Hepatic stellate cell (primary cell): ENCODE measurements around the gene ING1.
"Not testable (repeated sequence)": the region's sequence is repeated elsewhere in the genome, so short reads cannot be mapped to it uniquely, and the experiment has no call there.

Experiments used
- DNase-seq: peaks from one replicate; pipeline ENCODE4 v3.0.0; 2011; ENCODE audit warnings: low spot score

The ING1 gene, protein sequence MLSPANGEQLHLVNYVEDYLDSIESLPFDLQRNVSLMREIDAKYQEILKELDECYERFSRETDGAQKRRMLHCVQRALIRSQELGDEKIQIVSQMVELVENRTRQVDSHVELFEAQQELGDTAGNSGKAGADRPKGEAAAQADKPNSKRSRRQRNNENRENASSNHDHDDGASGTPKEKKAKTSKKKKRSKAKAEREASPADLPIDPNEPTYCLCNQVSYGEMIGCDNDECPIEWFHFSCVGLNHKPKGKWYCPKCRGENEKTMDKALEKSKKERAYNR

GRCh38 chr13:110713642-110713952 is at the start of gene ING1:
Gene ING1 (plus strand): TSS chr13:110713700. CDS start chr13:110714150, 450 bp downstream.
- DNase-seq = no peak

- no peak for DNase-seq
Observed at GRCh38 chr13:110664041-110664440, 49.5 kb upstream of the ING1 start.

DNA sequence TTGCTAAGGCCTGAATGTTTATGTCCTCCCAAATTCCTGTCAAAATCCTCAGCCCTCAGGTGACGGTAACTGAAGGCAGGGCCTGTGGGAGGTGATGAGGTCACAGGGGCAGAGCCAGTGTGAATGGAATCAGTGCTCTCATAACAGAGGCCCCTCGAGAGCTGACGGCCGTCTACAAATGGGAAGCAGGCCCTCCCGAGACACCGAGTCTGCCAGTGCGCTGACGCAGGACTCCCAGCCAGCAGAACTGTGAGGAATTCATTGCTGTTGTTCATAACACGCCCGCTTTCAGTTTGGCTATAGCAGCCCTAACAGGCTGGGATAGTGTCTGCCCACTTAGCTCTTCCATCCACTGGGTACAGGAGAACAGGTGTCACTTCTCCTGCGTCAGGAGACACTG is 48.8 kb upstream of the ING1 start:
- no peak for DNase-seq

GRCh38 chr13:110665491-110666254 is 47.8 kb upstream of the ING1 start:
- no peak for DNase-seq

DNA sequence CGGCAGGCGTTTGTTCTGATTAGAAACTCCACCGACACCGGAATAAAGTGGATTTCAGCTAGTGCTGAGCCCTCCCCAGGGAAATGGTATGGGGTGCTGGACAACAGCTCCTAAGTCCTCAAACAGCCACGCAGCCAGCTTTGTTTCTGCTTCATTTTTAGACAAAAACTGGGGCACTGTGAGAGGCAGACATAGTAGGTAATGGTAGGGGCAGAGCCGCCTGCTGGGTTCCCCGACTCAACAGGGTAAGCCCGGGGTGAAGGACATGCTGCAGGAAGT is 47.3 kb upstream of the ING1 start:
- no peak for DNase-seq

- DNase-seq = no peak
Observed at GRCh38 chr13:110669036-110669435, 44.5 kb upstream of the ING1 start.

- DNase-seq = not testable (repeated sequence)
Observed at GRCh38 chr13:110669814-110670213, 43.7 kb upstream of the ING1 start.

DNA sequence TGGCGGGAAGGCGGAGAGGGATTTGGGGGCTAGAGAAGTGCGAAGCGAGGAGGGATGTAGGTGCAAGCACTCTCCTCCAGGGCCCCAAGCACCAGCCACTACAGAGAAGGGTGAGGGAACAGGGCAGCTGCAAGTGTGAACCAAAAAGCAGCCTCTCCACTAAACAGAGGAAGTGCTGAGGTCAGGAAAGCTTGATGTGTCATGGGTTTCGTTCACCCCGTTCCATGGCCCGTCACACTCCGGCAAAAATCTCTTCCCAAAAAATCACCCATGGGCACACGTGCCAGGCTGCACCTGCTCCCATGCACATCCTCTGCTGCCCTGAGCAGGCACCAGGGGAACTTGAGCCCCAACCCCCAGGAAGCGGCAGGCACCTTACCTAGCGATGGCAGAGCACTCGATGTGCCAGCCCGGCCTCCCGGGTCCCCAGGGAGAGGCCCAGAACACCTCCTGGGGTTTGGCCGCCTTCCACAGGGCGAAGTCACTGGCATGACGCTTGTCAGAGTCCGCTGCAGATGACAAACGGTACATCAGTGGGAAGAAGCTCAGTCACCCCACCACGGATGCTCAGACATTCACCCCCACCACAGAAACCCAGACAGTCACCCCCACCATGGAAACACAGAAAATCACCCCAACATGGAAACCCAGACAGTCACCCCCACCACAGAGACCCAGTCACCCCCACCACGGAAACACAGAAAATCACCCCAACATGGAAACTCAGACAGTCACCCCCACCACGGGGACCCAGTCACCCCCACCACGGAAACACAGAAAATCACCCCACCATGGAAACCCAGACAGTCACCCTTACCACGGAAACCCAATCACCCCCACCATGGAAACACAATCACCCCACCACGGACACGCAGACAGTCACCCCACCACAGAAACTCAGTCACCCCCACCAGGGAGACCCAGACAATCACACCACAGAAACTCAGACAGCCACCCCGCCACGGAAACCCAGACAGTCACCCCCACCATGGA is 36.6 kb upstream of the ING1 start:
- DNase-seq = no peak

DNA sequence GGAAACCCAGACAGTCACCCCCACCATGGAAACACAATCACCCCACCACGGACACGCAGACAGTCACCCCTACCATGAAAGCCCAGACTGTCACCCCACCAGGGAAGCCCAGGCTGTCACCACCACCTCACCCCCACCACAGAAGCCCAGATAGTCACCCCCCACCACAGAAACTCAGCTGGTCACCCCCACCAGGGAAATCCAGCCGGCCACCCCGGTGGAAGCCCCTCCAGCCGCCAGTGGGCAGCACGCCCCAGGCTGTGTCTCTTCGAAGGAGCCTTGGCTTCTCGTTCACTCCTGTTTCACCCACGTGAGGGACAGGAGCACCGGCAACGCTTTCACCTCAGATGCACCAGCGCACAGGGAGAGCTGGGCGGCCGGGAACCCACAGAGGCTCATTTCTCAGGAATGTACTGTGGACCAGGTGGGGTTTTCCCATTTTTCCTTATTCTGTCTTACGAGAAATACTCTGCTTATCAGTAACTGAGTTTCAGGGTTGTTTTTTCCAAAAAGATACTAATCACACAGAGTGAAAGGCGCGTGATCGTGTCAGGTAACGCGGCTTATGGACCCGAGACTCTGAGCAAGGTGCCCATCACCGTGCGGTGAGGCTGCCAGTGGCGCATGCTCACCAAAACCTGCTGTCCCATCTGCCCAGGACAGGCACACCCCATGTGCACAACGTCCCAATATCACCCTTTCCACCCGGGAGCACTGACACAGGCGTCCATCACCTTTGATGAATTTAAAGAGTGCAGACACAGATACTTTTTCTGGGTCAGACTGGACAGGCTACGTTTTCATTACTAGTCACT is 35.6 kb upstream of the ING1 start:
- DNase-seq = no peak

DNA sequence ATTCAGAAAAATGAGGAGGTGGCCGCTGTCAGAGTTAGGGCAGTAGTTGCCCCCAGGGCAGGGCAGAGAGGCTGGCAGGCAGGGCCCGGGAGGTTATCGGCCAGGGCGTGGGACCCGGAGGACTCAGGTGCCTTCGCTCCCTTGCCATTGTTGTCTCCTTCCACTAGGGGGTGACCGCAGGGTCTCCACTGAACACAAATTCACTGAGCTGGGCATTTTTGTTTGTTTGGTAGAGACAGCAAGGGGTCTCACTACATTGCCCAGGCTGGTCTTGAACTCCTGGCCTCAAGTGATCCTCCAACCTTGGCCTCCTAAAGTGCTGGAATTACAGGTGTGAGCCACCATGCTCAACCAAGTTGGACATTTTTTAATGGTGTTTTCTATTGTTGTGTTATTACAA is 32.6 kb upstream of the ING1 start:
- DNase-seq = no peak

GRCh38 chr13:110681868-110682550 is 31.5 kb upstream of the ING1 start:
- no peak for DNase-seq

- no peak for DNase-seq
Observed at GRCh38 chr13:110682746-110683145, 30.8 kb upstream of the ING1 start.

GRCh38 chr13:110683203-110683883 is 30.2 kb upstream of the ING1 start:
- no peak for DNase-seq

- no peak for DNase-seq
Observed at GRCh38 chr13:110683921-110684320, 29.6 kb upstream of the ING1 start.

- DNase-seq = no peak
Observed at GRCh38 chr13:110684388-110685056, 29.0 kb upstream of the ING1 start.

DNA sequence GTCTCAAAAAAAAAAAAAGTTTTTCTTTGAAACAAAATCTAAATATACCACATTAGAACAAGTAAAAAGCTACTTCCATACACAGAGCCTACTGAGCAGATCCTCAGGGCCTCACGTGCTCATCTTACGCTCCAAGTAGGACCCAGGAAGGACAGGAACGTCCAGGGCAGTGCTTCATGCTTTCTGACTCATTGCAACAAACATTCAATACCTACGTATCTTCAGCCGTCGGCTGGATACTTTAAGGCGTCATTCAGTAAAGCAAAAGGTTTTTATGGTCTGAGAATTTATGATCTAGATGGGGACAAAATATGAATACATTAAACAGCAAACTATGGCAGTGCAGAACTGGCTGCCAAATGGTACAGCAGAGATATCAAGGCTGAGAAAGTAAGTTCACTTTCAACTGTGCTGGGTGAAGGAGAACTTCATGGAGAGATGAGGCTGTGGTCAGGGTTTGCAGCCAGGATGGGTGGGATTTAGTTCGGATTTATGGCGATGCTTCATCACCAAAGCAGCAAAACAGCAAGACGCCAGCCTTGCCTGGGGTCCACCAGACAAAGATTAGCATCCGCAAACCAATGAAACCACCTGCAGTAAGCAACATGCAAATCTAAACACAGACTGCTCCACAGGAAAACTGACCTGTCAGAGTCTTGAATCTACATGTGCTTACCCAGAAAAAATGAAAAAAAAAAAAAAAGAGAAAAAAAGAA is 28.0 kb upstream of the ING1 start:
- no peak for DNase-seq

DNA sequence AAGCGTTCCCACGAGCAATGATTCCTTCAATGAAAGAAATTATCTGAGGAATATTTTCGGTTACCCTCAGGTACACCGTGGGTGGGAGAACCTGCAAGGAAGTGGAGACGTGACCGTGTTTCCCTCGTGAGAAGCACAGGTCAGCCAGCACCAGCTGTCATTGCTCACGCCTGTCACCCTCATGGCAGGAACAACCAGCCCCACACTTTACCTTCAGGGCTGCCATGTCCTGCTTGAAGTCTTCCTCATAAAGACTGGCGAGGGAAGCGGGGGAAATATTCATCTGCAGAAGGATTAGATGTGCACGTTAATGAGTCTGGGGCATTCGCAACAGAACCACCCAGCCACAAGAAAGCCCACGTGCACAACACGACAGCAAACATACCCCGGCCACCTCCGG is 25.8 kb upstream of the ING1 start:
- no peak for DNase-seq

- DNase-seq = no peak
Observed at GRCh38 chr13:110689041-110689440, 24.5 kb upstream of the ING1 start.

DNA sequence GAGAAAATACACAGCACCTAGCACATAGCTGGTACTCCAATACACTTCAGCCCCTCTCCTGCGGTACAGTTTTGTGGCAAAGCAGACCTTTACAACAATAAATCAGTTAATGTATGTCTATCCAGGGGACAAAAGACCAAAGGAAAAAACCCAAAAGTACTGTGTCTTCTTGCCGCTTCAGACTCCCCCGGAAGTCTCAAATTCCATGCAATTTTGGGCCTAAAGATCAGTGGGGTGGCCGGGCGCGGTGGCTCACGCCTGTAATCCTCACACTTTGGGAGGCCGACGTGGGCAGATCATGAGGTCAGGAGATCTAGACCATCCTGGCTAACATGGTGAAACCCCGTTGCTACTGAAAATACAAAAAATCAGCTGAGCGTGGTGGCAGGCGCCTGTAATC is 23.8 kb upstream of the ING1 start:
- no peak for DNase-seq

DNA sequence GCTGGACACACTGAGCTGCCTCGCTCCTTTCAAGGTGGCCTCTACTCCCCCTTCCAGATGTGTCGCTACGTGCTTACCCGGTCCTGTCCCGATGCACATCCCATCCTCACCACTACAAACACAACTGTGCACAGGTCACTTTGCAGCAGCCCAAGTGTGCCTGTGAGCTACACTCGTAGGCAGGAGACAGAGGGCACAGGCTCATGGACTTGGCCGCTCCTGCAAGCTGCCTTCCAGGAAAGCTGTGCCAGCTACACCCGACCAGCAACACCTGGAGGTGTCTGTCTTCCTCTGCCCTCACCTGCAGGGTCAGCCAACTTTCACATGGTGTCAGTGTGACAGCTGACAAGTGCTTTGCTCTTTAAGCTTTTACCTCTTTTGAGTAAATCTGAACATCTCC is 23.0 kb upstream of the ING1 start:
- DNase-seq = no peak
